Spleen (tissue), 7 donors: ENCODE measurements around the gene HSD11B1.

Source experiments
- POLR2AphosphoS5 ChIP-seq, 3 donors: sonication (generic); formaldehyde crosslinking; IDR thresholded peaks; one replicate each; pipeline ENCODE4 v1.5.1; 2017; ENCODE audit warnings: antibody characterized with exemption in 3 of 3
- TF ChIP-seq, protein P1 (sequence below), 11 experiments: fragments of 200-600 bp in 7 of 11; fragments of 450-650 bp in 4 of 11; sonication (generic) in 4 of 11; IDR thresholded peaks in 8 of 11; conservative IDR thresholded peaks in 3 of 11; 1 replicate in 7 of 11; 2 replicates in 4 of 11; pipeline versions ENCODE4 v1.4.0 to v1.8.0; 2016 to 2021; ENCODE audit warnings: antibody characterized with exemption in 11 of 11, inconsistent platforms in 4 of 11, mild to moderate bottlenecking in 1 of 11
- donor health status: DM: no; HTN: no; CAD: no; lungs with moderate emphysema.
- donor health status: DM: no; HTN: no; CAD: no.
- donor health status: DM: no; HTN: no; CAD: no.

DNA sequence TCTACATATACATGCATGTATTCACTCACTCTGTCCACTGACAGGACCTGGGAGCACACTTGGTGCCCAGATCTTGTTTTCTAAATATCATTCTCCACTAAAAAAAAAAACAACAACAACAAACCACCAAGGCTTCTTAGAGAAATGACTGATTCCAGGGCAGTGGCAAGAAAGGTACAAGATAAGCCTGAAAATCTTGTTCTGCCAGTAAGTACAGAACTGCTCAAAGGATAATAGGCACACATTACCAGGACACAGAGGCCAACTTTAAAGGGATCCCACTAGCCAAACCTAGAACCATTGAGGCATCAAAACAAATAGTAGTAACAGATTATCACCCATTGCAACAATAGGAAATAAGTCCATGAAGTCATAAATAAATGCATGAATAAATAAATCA lies 10.7 kb downstream of the HSD11B1 start:
- TF ChIP-seq, protein P1, sequence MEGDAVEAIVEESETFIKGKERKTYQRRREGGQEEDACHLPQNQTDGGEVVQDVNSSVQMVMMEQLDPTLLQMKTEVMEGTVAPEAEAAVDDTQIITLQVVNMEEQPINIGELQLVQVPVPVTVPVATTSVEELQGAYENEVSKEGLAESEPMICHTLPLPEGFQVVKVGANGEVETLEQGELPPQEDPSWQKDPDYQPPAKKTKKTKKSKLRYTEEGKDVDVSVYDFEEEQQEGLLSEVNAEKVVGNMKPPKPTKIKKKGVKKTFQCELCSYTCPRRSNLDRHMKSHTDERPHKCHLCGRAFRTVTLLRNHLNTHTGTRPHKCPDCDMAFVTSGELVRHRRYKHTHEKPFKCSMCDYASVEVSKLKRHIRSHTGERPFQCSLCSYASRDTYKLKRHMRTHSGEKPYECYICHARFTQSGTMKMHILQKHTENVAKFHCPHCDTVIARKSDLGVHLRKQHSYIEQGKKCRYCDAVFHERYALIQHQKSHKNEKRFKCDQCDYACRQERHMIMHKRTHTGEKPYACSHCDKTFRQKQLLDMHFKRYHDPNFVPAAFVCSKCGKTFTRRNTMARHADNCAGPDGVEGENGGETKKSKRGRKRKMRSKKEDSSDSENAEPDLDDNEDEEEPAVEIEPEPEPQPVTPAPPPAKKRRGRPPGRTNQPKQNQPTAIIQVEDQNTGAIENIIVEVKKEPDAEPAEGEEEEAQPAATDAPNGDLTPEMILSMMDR (IDR thresholded peaks at IDR 0.05 in 8 of 11, conservative IDR thresholded peaks at IDR 0.05 in 3 of 11) = no peak
- no peak for TF ChIP-seq POLR2AphosphoS5 (IDR thresholded peaks at IDR 0.05)
